Measurements from ENCODE around the gene PHACTR1. TPM values are rescaled to one million over a fixed set of nuclear protein-coding genes. Genes with fewer than 3 reads are reported as not detected.

The PHACTR1 gene
- polyA plus RNA-seq, 3 donors: 6.1 to 26.9 (median 7.6) TPM

- Mint-ChIP-seq H3K27me3 (ENCODE audit: low read depth in 3 of 3) (peaks cover 0 to 2% (median 0%) of the 10 kb centered on the region in 3 donors), H3K9me3 (peaks cover 0 to 2% (median 0%) of the 10 kb centered on the region in 7 donors), H3K4me3 (no peak overlapping the region), H3K4me1 (peaks cover 9% of the 10 kb centered on the region), H3K27ac (no peak overlapping the region), H3K36me3 (no peaks in the 10 kb centered on the region)
- no peaks in the 10 kb centered on the region for H3K79me2 ChIP-seq (ENCODE audit: insufficient read depth, low read length)
- H3K4me3 ChIP-seq (replicated peaks in 1 of 3; ENCODE audit: low read depth in 2 of 3, low read length in 3 of 3): no peak overlapping the region
- H3K9ac ChIP-seq (ENCODE audit: insufficient read depth, low read length, poor library complexity, severe bottlenecking): no peak overlapping the region
- no peak overlapping the region for H3K4me2 ChIP-seq (replicated peaks; ENCODE audit: extremely low read depth, low read length, poor library complexity, severe bottlenecking)
- no peak for TF ChIP-seq CTCF (IDR thresholded peaks at IDR 0.05)
- H4K20me1 ChIP-seq (ENCODE audit: insufficient read depth, low read length): no peaks in the 10 kb centered on the region
- no peaks in the 10 kb centered on the region for H3K9me3 ChIP-seq (replicated peaks in 1 of 2; ENCODE audit: control insufficient read depth in 1 of 2, insufficient read depth in 1 of 2, low read length in 2 of 2)
- no peak for DNase-seq
- H3K4me1 ChIP-seq (ENCODE audit: control insufficient read depth in 1 of 2, insufficient read depth in 2 of 2, low read length in 2 of 2): peaks cover 0 to 6% of the 10 kb centered on the region in 2 donors
- H2AFZ ChIP-seq (ENCODE audit: insufficient read depth, low read depth, low read length, poor library complexity, severe bottlenecking): no peak overlapping the region
- no peaks in the 10 kb centered on the region for H3K36me3 ChIP-seq (replicated peaks in 1 of 2; ENCODE audit: control insufficient read depth in 1 of 2, insufficient read depth in 2 of 2, low read length in 2 of 2)
- no peaks in the 10 kb centered on the region for H3K27me3 ChIP-seq (ENCODE audit: control insufficient read depth in 2 of 2, insufficient read depth in 2 of 2, low read length in 2 of 2)
- intact Hi-C loops (cut with micrococcal nuclease): no loop called here
- 100% methylated on average over 1 of the region's 1 CpG for WGBS (ENCODE audit: insufficient coverage)
- no peak overlapping the region for H3K27ac ChIP-seq (ENCODE audit: low read depth in 1 of 2, low read length in 2 of 2)
Measured at GRCh38 chr6:13234130-13234529, 517.6 kb downstream of the PHACTR1 start.

- Mint-ChIP-seq H3K4me3 (no peak overlapping the region), H3K4me1 (peaks cover 6% of the 10 kb centered on the region), H3K36me3 (no peaks in the 10 kb centered on the region), H3K27me3 (ENCODE audit: low read depth in 3 of 3) (peaks cover 0 to 2% (median 0%) of the 10 kb centered on the region in 3 donors), H3K9me3 (peaks cover 0 to 2% (median 0%) of the 10 kb centered on the region in 7 donors), H3K27ac (peak overlapping the region in 1 of 7 donors; percentile 60)
- H3K4me3 ChIP-seq (replicated peaks in 1 of 3; ENCODE audit: low read depth in 2 of 3, low read length in 3 of 3): no peak overlapping the region
- no peaks in the 10 kb centered on the region for H3K9me3 ChIP-seq (replicated peaks in 1 of 2; ENCODE audit: control insufficient read depth in 1 of 2, insufficient read depth in 1 of 2, low read length in 2 of 2)
- peak overlapping the region; percentile 12 for H2AFZ ChIP-seq (ENCODE audit: insufficient read depth, low read depth, low read length, poor library complexity, severe bottlenecking)
- no peak for TF ChIP-seq CTCF (IDR thresholded peaks at IDR 0.05)
- H3K36me3 ChIP-seq (replicated peaks in 1 of 2; ENCODE audit: control insufficient read depth in 1 of 2, insufficient read depth in 2 of 2, low read length in 2 of 2): no peaks in the 10 kb centered on the region
- no peaks in the 10 kb centered on the region for H3K79me2 ChIP-seq (ENCODE audit: insufficient read depth, low read length)
- H4K20me1 ChIP-seq (ENCODE audit: insufficient read depth, low read length): no peaks in the 10 kb centered on the region
- no peak overlapping the region for H3K27ac ChIP-seq (ENCODE audit: low read depth in 1 of 2, low read length in 2 of 2)
- peak in 2 of 3 donors; percentile 18 to 37 for DNase-seq
- H3K9ac ChIP-seq (ENCODE audit: insufficient read depth, low read length, poor library complexity, severe bottlenecking): no peak overlapping the region
- H3K4me1 ChIP-seq (ENCODE audit: control insufficient read depth in 1 of 2, insufficient read depth in 2 of 2, low read length in 2 of 2): peaks cover 0 to 6% of the 10 kb centered on the region in 2 donors
- no peaks in the 10 kb centered on the region for H3K27me3 ChIP-seq (ENCODE audit: control insufficient read depth in 2 of 2, insufficient read depth in 2 of 2, low read length in 2 of 2)
- H3K4me2 ChIP-seq (replicated peaks; ENCODE audit: extremely low read depth, low read length, poor library complexity, severe bottlenecking): no peak overlapping the region
- intact Hi-C loops (cut with micrococcal nuclease): no loop called here
- WGBS (ENCODE audit: insufficient coverage): no CpG with 5 or more reads among the region's 2 CpGs
Measured at GRCh38 chr6:13235339-13235738, 518.8 kb downstream of the PHACTR1 start.

All from CD14-positive monocyte (primary cell).